ENCODE data around the gene FGF8. TPM values are rescaled to one million over a fixed set of nuclear protein-coding genes. Genes with fewer than 3 reads are reported as not detected.
"Not testable (repeated sequence)": the region's sequence is repeated elsewhere in the genome, so short reads cannot be mapped to it uniquely, and the experiment has no call there.

Gene FGF8
- total RNA-seq, 1 donor from 2014 or later, result not detected

- Mint-ChIP-seq H3K4me3 (ENCODE audit: low read depth) (no peak overlapping the region), H3K4me1 (ENCODE audit: low read depth) (peaks cover 9% of the 10 kb centered on the region), H3K36me3 (ENCODE audit: low read depth) (peaks cover 72% of the 10 kb centered on the region), H3K27me3 (ENCODE audit: low read depth) (no peaks in the 10 kb centered on the region), H3K9me3 (no peaks in the 10 kb centered on the region), H3K27ac (no peak overlapping the region)
- intact Hi-C loops (cut with micrococcal nuclease), result loop anchor here (10.0 kb wide), 1 partner anchor 869 kb away; no protein-coding TSS in a partner anchor
- no peak for DNase-seq (ENCODE audit: low spot score)
These were observed 27.6 kb upstream of the FGF8 start for GRCh38 chr10:101803511-101803910.

GRCh38 chr10:101797403-101798059 is 21.6 kb upstream of the FGF8 start:
- intact Hi-C loops (cut with micrococcal nuclease), result no loop called here
- no peak for DNase-seq (ENCODE audit: low spot score)
- Mint-ChIP-seq H3K4me3 (ENCODE audit: low read depth) (no peak overlapping the region), H3K27ac (no peak overlapping the region), H3K4me1 (ENCODE audit: low read depth) (peaks cover 4% of the 10 kb centered on the region), H3K9me3 (no peaks in the 10 kb centered on the region), H3K36me3 (ENCODE audit: low read depth) (peaks cover 85% of the 10 kb centered on the region), H3K27me3 (ENCODE audit: low read depth) (no peaks in the 10 kb centered on the region)

- intact Hi-C loops (cut with micrococcal nuclease), result no loop called here
- Mint-ChIP-seq H3K27me3 (ENCODE audit: low read depth) (no peaks in the 10 kb centered on the region), H3K36me3 (ENCODE audit: low read depth) (peaks cover 73% of the 10 kb centered on the region), H3K27ac (no peak overlapping the region), H3K4me1 (ENCODE audit: low read depth) (peaks cover 2% of the 10 kb centered on the region), H3K4me3 (ENCODE audit: low read depth) (no peak overlapping the region), H3K9me3 (no peaks in the 10 kb centered on the region)
- no peak for DNase-seq (ENCODE audit: low spot score)
These were observed 17.6 kb upstream of the FGF8 start for GRCh38 chr10:101793526-101793925.

GRCh38 chr10:101789686-101790085 is 13.8 kb upstream of the FGF8 start:
- intact Hi-C loops (cut with micrococcal nuclease), result no loop called here
- Mint-ChIP-seq H3K36me3 (ENCODE audit: low read depth) (peaks cover 68% of the 10 kb centered on the region), H3K4me3 (ENCODE audit: low read depth) (no peak overlapping the region), H3K4me1 (ENCODE audit: low read depth) (peaks cover 8% of the 10 kb centered on the region), H3K27me3 (ENCODE audit: low read depth) (no peaks in the 10 kb centered on the region), H3K9me3 (no peaks in the 10 kb centered on the region), H3K27ac (no peak overlapping the region)
- no peak for DNase-seq (ENCODE audit: low spot score)

GRCh38 chr10:101789231-101789630 is 13.3 kb upstream of the FGF8 start:
- peaks cover 11% of the 10 kb centered on the region for H3K4me1 Mint-ChIP-seq (ENCODE audit: low read depth)
- H3K36me3 Mint-ChIP-seq (ENCODE audit: low read depth), result peaks cover 66% of the 10 kb centered on the region
- H3K9me3 Mint-ChIP-seq; H3K27me3 Mint-ChIP-seq (ENCODE audit: low read depth); H3K4me3 Mint-ChIP-seq (ENCODE audit: low read depth); H3K27ac Mint-ChIP-seq; intact Hi-C loops (cut with micrococcal nuclease); DNase-seq (ENCODE audit: low spot score): not testable (repeated sequence)

DNA sequence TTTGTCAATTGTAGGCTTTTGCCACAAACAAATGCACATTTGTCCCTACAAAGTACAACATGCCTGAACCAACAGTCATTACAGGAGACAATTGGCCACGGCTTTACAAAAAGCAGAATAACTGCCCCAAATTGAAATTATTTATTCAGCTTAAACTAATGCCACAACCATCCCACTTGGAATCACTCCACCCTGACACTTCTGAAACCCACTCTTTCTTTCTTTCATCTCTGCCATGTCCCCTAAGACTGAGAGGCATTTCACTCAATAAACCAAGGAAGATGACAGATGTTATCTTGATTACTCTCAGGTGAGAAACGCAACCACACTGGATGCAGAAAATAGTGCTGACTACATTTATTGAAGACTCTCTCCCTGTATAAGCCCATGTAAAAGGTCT is 9.9 kb upstream of the FGF8 start:
- peaks cover 55% of the 10 kb centered on the region for H3K36me3 Mint-ChIP-seq (ENCODE audit: low read depth)
- no peak for DNase-seq (ENCODE audit: low spot score)
- no peak overlapping the region for H3K4me3 Mint-ChIP-seq (ENCODE audit: low read depth)
- peaks cover 29% of the 10 kb centered on the region for H3K4me1 Mint-ChIP-seq (ENCODE audit: low read depth)
- no peaks in the 10 kb centered on the region for H3K27me3 Mint-ChIP-seq (ENCODE audit: low read depth)
- H3K27ac Mint-ChIP-seq, result peak overlapping the region; percentile 40
- no peaks in the 10 kb centered on the region for H3K9me3 Mint-ChIP-seq
- intact Hi-C loops (cut with micrococcal nuclease), result no loop called here

DNA sequence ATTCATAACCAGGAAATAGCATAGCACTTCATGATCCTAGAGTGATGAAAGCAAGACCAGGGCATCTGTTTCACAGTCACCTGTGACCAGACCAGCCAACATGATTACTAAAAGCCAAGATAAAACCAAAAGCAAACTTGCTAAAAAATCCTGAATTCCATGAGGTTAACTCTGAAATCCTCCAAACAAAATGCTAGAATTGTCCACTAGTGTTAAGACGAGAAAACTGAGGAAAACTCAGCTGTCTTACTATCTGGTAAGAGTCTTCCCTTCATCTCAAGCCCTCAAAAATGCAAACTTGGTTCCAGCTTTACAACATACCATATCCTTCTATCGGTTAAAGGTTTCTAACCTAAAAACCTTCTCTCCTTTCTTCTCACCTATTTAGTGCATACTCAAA is 8.6 kb upstream of the FGF8 start:
- no peak overlapping the region for H3K4me3 Mint-ChIP-seq (ENCODE audit: low read depth)
- no peak overlapping the region for H3K27ac Mint-ChIP-seq
- no peak for DNase-seq (ENCODE audit: low spot score)
- H3K9me3 Mint-ChIP-seq, result no peaks in the 10 kb centered on the region
- H3K27me3 Mint-ChIP-seq (ENCODE audit: low read depth), result no peaks in the 10 kb centered on the region
- peaks cover 50% of the 10 kb centered on the region for H3K36me3 Mint-ChIP-seq (ENCODE audit: low read depth)
- peaks cover 33% of the 10 kb centered on the region for H3K4me1 Mint-ChIP-seq (ENCODE audit: low read depth)
- intact Hi-C loops (cut with micrococcal nuclease), result loop anchor here (5.0 kb wide), 1 partner anchor 92 kb away; no protein-coding TSS in a partner anchor

- Mint-ChIP-seq H3K27me3 (ENCODE audit: low read depth) (peaks cover 5% of the 10 kb centered on the region), H3K27ac (peak overlapping the region; percentile 6), H3K4me1 (ENCODE audit: low read depth) (peaks cover 39% of the 10 kb centered on the region), H3K4me3 (ENCODE audit: low read depth) (peak overlapping the region; percentile 100), H3K36me3 (ENCODE audit: low read depth) (peaks cover 49% of the 10 kb centered on the region), H3K9me3 (no peaks in the 10 kb centered on the region)
- no peak for DNase-seq (ENCODE audit: low spot score)
- intact Hi-C loops (cut with micrococcal nuclease), result loop anchor here (1.0 to 5.0 kb wide), 3 partner anchors 35 to 571 kb away; partner anchors contain the start of gene OGA
These were observed 7.8 kb upstream of the FGF8 start for GRCh38 chr10:101783736-101784118.

DNA sequence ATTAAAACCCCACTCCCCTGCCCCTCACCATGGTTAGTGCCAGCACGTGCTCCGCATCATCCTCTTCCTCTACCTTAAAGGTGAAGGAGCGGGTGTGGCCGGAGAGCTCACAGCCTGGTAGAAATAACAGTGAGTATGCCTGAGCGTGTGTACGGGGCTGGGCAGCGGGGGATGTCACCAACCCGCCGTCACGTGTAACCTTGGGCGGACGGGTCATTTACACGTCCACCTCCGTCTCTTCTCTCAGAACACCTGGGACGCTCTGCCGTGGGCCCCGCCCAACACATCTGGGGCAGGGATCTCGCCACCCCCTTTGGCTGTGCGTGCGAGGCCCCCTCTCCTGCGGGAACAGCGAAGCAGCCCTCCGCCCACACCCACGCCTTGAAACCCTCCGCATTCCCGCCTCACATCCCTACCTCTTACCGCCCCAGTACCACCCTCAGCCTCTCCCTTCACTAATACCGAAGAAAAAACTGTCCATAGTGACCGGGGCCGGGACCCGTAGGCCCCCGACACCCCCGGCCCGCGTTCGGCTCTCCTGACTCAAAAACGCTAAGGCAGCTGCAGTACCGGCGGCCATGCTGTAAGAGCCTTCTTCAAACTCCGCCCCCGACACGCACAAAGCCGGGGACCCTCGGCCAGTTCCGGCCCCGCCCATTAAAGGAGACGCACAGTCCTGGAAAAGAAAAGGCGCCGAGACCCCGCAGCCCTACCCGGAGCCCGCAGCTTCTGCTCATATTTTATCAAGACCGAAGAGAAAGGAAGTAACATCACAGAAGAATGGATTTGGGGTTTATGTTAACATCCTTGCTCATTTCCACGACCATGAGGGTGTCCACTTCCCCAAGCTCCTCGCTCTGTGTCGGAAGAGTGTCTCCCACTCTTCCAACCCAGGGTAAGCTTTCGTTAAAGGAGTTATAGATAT is 7.2 kb upstream of the FGF8 start, which contains the start of gene NPM3:
Gene NPM3, minus strand, starts transcription at position 636 of the 925 bp plus-strand sequence. Its CDS starts 56 bp downstream, at position 580.
- peak within 1 kb of the TSS; percentile 100 for H3K4me3 Mint-ChIP-seq (ENCODE audit: low read depth)
- H3K9me3 Mint-ChIP-seq, result no peaks in the 10 kb centered on the region
- peaks cover 7% of the 10 kb centered on the region for H3K27me3 Mint-ChIP-seq (ENCODE audit: low read depth)
- peaks cover 50% of the 10 kb centered on the region for H3K36me3 Mint-ChIP-seq (ENCODE audit: low read depth)
- peaks cover 40% of the 10 kb centered on the region for H3K4me1 Mint-ChIP-seq (ENCODE audit: low read depth)
- peak; percentile 81 for DNase-seq (ENCODE audit: low spot score)
- intact Hi-C loops (cut with micrococcal nuclease), result loop anchor here (1.0 to 5.0 kb wide), 3 partner anchors 35 to 570 kb away; partner anchors contain the start of gene OGA
- H3K27ac Mint-ChIP-seq, result peak within 1 kb of the TSS; percentile 98

DNA sequence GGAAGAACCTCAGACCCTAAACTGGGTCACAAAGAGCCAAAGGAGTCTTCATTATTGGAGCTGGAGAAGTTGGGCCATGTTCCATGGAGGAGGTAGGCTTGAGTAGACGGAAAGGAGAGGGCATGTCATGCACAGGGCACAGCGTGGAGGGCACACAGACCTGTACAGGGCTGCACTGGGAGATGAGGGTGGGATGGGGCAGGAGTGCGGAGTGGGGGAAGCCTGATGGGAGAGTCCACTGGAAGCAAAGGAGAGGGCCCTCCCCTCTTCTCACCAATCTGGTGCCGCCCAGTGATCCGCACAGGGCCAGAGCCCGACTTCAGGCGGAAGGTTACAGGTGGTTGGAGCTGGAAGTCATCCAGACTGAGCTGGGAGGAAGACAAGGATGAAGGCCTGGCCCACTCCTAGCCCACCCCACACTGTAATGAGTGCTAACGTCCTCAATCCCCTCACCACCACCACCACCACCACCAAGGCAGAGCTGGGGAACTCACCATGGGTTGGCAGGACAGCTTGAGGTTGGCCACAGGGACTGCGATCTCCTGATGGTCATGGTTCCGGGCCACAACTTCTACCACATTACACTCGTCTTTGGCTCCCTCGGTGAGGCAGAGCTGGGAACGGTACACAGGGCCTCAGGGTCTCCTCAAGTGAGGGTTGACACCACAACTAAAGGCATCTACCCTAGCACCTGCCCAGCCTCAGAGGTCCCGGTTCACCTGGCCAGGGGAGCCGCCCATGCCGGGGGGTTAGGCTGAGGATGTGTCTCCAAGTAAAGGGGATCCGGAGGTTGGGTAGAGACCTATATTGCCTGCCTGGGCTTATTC is 6.3 kb upstream of the FGF8 start:
- H3K9me3 Mint-ChIP-seq, result no peaks in the 10 kb centered on the region
- H3K27me3 Mint-ChIP-seq (ENCODE audit: low read depth), result peaks cover 16% of the 10 kb centered on the region
- H3K27ac Mint-ChIP-seq, result peak overlapping the region; percentile 98
- intact Hi-C loops (cut with micrococcal nuclease), result loop anchor here (2.0 to 5.0 kb wide), 2 partner anchors 90 to 569 kb away; no protein-coding TSS in a partner anchor
- peaks cover 40% of the 10 kb centered on the region for H3K4me1 Mint-ChIP-seq (ENCODE audit: low read depth)
- peak overlapping the region; percentile 100 for H3K4me3 Mint-ChIP-seq (ENCODE audit: low read depth)
- H3K36me3 Mint-ChIP-seq (ENCODE audit: low read depth), result peaks cover 53% of the 10 kb centered on the region
- DNase-seq (ENCODE audit: low spot score), result no peak

DNA sequence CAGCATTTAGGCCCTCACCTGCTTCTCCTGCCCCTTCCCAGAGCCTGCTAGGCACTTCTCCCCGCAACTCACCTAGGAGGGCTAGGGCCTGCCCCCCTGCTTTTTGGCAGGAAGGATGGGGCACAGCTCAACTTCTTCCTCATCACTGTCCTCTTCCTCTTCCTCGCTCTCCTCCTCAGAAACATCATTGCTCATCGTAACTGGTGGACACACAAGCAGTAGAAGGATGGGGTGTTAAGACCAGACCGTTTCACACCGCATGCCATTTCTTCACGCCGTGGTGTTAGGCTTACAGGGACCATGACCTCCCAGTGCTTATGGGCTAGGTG is 5.7 kb upstream of the FGF8 start:
- H3K4me1 Mint-ChIP-seq (ENCODE audit: low read depth), result peaks cover 40% of the 10 kb centered on the region
- peak overlapping the region; percentile 18 for H3K27ac Mint-ChIP-seq
- no peaks in the 10 kb centered on the region for H3K9me3 Mint-ChIP-seq
- intact Hi-C loops (cut with micrococcal nuclease), result loop anchor here (5.0 kb wide), 1 partner anchor 89 kb away; no protein-coding TSS in a partner anchor
- peak overlapping the region; percentile 100 for H3K4me3 Mint-ChIP-seq (ENCODE audit: low read depth)
- H3K27me3 Mint-ChIP-seq (ENCODE audit: low read depth), result peaks cover 21% of the 10 kb centered on the region
- DNase-seq (ENCODE audit: low spot score), result no peak
- peaks cover 50% of the 10 kb centered on the region for H3K36me3 Mint-ChIP-seq (ENCODE audit: low read depth)
